HG02763 (cell line): ENCODE measurements around the gene MAFG.

Experiments
- ATAC-seq: cut with Tn5 transposase; IDR thresholded peaks from one replicate; pipeline ENCODE4 v1.9.1; 2021; ENCODE audit warnings: mild to moderate bottlenecking, moderate library complexity; ENCODE audit not compliant: unreplicated experiment

Gene MAFG

GRCh38 chr17:81924557-81925532, 2.7 kb downstream of the MAFG start:
- no peak for ATAC-seq

- no peak for ATAC-seq
Observed at GRCh38 chr17:81923302-81924260, 4.0 kb downstream of the MAFG start.

DNA sequence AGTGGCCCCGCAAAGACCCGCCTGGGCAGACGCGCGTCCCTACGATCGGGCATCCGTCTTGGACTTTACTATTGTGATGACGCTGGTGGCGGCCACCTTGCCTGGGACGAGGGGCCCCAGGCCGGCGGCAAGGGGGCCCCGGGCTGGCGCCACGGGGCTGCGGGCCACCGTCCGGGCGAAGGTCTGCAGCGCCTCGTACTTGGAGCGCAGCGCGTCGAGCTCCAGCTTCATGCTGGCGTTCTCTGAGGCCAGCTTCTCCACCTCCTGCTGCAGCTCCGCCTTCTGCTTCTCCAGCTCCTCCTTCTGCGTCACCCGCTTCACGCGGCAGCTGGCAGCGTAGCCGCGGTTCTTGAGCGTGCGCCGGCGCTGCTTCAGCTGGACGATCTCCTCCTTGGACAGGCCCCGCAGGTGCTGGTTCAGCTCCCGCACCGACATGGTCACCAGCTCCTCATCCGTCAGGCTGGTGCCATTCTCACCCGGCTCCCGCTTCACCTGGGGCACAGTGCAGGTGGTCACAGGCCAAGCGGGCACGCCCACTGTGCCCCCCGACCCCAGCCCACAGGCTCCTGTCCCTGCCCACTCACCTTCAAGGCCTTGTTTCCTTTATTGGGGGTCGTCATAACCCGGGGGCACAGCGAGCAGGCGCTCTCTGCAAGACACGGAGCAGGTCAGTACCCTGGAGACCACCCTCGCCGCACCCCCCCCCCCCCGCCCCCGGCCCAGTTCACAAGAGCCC, 4.8 kb downstream of the MAFG start:
- ATAC-seq, result no peak

- ATAC-seq, result no peak
Observed at GRCh38 chr17:81921996-81922565, 5.5 kb downstream of the MAFG start.

- no peak for ATAC-seq
Observed at GRCh38 chr17:81921537-81921862, 6.0 kb downstream of the MAFG start.

- no peak for ATAC-seq
Observed at GRCh38 chr17:81920612-81921536, 6.7 kb downstream of the MAFG start.

DNA sequence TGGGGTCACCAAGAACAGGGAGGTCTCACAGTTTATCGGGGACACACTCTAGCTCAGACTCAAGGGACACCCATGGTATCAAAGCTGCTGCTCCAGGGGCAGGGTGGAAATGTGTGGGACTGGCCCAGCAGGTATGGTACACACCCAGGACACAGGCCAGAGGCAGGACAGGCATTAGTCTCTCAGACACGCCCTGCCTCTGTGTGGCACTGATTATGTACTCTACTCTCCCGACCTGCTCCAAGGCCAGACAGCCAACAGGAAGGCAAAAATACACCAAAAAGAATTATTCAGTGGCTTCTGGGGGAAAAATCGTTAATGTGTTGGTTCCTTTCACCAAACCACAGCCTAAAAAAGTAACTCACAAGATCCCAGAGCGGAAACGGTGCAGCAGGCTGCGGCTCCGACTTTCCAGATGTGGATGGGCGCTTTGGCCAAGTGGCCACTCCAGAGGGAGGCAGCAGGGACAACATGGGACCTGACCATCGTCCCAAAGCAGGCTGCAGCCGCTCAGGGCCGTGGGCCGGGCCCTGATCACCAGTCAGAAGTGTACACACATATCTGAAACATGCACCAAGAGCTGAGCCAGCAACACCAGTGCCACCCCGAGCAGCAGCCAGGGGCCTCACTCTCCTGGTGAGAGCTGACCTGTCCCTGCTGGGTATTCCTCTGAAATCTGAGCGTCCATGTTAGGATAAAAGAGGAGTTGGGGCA, 8.5 kb downstream of the MAFG start:
- ATAC-seq, result no peak

DNA sequence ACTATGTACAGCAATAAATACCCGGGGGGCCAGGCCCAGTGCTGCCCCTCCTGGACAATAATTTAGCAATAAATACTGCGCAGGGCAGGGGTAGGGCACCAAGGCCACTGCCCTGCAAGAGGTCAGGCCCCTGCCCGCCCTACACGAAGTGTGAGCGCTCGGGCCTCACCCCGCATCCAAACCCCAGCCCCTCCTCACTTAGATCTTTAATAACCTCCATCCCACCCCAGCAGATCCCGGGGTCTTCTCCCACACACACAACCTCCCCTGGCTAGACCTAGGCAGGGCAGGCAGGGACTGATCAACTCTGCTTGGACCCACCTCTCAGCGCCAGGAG, 9.2 kb downstream of the MAFG start:
- ATAC-seq, result peak; percentile 4

GRCh38 chr17:81917565-81918332, 9.8 kb downstream of the MAFG start, which contains the start of gene SIRT7:
Gene SIRT7, minus strand, starts transcription at chr17:81918176. Its CDS starts 45 bp downstream, at chr17:81918131.
- ATAC-seq, result peak; percentile 69

GRCh38 chr17:81916234-81917001, 11.1 kb downstream of the MAFG start:
- no peak for ATAC-seq

DNA sequence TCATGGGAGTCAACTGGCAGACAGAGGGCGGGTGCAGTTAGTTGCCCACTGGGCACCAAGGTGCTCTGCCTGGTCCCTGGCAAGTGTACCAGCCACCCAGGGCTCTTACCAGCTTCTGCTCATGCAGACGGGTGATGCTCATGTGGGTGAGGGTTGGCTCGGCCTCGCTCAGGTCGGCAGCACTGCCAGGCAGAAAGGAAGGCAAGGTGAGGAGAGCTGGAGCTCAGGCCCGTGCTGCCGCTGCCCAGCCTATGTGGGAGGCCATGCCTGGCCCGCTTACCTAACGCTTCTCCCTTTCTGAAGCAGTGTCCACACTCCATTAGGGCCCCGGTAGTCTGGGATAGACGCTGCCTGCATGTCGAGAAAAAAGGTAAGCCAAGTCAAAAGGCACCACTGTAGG, 12.2 kb downstream of the MAFG start:
- no peak for ATAC-seq

GRCh38 chr17:81914103-81914850, 13.3 kb downstream of the MAFG start:
- ATAC-seq, result no peak

GRCh38 chr17:81913394-81914102, 14.0 kb downstream of the MAFG start:
- no peak for ATAC-seq

- ATAC-seq, result no peak
Observed at GRCh38 chr17:81912441-81913309, 14.9 kb downstream of the MAFG start.

- no peak for ATAC-seq
Observed at GRCh38 chr17:81911969-81912368, 15.6 kb downstream of the MAFG start.
